Measurements from ENCODE around the gene BID. TPM values are rescaled to one million over a fixed set of nuclear protein-coding genes. Genes with fewer than 3 reads are reported as not detected.

BID gene
- polyA plus RNA-seq, 1 donor = 22.2 TPM

DNA sequence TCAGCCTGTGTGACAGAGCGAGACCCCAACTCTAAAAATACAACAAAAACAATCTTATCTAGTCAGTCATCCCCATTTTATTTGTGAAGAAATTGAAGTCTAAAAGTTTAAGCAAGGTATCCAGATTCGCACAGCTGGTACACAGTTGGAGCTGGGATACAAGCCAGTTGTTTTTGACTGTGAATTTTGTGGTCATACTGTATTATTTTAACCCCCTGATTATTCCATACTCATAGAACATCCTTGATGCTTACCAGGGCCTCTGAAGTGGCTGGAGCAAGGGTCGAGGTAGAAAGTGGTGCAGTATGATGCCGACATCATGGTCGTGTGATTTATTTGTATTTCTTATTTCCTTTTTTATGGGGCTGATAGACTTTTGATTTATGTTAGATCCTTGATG lies 50.0 kb downstream of the BID start:
- H3K9me3 ChIP-seq (ENCODE audit: control insufficient read depth, low read depth, low read length) = no peaks in the 10 kb centered on the region
- peaks cover 28% of the 10 kb centered on the region for H3K36me3 ChIP-seq (ENCODE audit: control insufficient read depth, insufficient read depth, low read length)
- no peak overlapping the region for H3K27ac ChIP-seq (ENCODE audit: low read length)
- no peak overlapping the region for H3K4me3 ChIP-seq (ENCODE audit: low read length)
- WGBS (ENCODE audit: insufficient coverage, low lambda C conversion rate) = no CpG with 5 or more reads among the region's 5 CpGs
- no peaks in the 10 kb centered on the region for H3K27me3 ChIP-seq (ENCODE audit: control insufficient read depth, insufficient read depth, low read length)
- H3K4me1 ChIP-seq (ENCODE audit: control insufficient read depth, insufficient read depth, low read length) = peaks cover 6% of the 10 kb centered on the region
- DNase-seq = no peak

DNA sequence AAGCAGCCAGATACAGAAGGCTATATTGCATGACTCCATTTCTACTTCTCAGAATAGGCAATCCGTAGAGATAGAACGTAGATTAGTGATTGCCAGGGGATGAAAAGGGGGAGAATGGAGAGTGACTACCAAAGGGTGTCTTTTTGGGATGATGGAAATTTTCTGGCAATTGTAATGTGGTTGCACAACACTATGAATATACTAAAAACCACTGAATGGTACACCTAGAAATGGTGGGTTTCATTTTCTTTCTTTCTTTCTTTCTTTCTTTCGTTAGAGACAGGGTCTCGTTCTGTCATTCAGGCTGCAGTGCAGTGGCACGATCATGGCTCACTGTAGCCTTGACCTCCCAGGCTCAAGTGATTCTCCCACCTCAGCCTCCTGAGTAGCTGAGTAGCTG lies 54.4 kb downstream of the BID start:
- no peak for DNase-seq
- Histone ChIP-seq H3K4me1 (ENCODE audit: control insufficient read depth, insufficient read depth, low read length) (peaks cover under 1% of the 10 kb centered on the region), H3K27me3 (ENCODE audit: control insufficient read depth, insufficient read depth, low read length) (no peaks in the 10 kb centered on the region), H3K36me3 (ENCODE audit: control insufficient read depth, insufficient read depth, low read length) (no peaks in the 10 kb centered on the region), H3K9me3 (ENCODE audit: control insufficient read depth, low read depth, low read length) (no peaks in the 10 kb centered on the region), H3K27ac (ENCODE audit: low read length) (no peak overlapping the region), H3K4me3 (ENCODE audit: low read length) (no peak overlapping the region)
- 100% methylated on average over 2 of the region's 5 CpGs for WGBS (ENCODE audit: insufficient coverage, low lambda C conversion rate)

DNA sequence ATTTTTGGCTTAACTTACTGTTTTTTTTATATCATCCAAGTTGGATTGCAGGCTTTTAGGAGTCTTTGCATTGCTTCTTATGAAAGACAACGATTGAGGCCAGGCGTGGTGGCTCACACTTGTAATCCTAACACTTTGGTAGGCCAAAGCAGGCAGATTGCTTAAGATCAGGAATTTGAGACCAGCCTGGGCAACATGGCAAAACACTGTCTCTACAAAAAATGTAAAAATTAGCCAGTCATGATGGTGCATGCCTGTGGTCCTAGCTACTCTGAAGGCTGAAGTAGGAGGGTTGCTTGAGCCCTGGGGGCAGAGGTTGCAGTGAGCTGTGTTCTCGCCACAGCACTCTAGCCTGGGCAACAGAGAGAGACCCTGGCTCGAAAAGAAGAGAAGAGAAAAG lies 56.6 kb downstream of the BID start:
- Histone ChIP-seq H3K36me3 (ENCODE audit: control insufficient read depth, insufficient read depth, low read length) (no peaks in the 10 kb centered on the region), H3K4me1 (ENCODE audit: control insufficient read depth, insufficient read depth, low read length) (no peaks in the 10 kb centered on the region), H3K4me3 (ENCODE audit: low read length) (no peak overlapping the region), H3K27me3 (ENCODE audit: control insufficient read depth, insufficient read depth, low read length) (no peaks in the 10 kb centered on the region), H3K9me3 (ENCODE audit: control insufficient read depth, low read depth, low read length) (no peaks in the 10 kb centered on the region), H3K27ac (ENCODE audit: low read length) (no peak overlapping the region)
- no peak for DNase-seq
- WGBS (ENCODE audit: insufficient coverage, low lambda C conversion rate) = 100% methylated on average over 1 of the region's 4 CpGs

DNA sequence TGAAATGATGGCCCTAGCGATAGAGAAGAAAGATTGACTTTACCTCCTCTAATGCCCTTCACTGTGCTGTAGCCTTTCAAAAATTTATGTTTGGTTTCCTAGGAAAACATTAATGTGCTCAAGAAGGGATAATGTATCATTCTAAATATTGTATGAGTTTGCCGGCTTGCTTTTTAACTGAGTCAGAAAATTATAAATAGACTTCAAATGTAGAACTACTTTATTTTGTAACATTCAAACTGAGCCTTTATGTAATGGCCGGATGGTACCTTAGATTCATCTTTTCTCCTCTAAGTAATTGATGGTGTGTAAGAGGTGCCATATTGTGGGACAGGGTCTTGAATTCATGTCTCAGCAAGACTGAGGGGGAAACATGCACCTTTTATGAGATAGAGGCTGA lies 57.7 kb downstream of the BID start:
- Histone ChIP-seq H3K4me1 (ENCODE audit: control insufficient read depth, insufficient read depth, low read length) (no peaks in the 10 kb centered on the region), H3K36me3 (ENCODE audit: control insufficient read depth, insufficient read depth, low read length) (no peaks in the 10 kb centered on the region), H3K9me3 (ENCODE audit: control insufficient read depth, low read depth, low read length) (no peaks in the 10 kb centered on the region), H3K27ac (ENCODE audit: low read length) (no peak overlapping the region), H3K4me3 (ENCODE audit: low read length) (no peak overlapping the region), H3K27me3 (ENCODE audit: control insufficient read depth, insufficient read depth, low read length) (no peaks in the 10 kb centered on the region)
- WGBS (ENCODE audit: insufficient coverage, low lambda C conversion rate) = no CpG with 5 or more reads among the region's 3 CpGs
- no peak for DNase-seq

DNA sequence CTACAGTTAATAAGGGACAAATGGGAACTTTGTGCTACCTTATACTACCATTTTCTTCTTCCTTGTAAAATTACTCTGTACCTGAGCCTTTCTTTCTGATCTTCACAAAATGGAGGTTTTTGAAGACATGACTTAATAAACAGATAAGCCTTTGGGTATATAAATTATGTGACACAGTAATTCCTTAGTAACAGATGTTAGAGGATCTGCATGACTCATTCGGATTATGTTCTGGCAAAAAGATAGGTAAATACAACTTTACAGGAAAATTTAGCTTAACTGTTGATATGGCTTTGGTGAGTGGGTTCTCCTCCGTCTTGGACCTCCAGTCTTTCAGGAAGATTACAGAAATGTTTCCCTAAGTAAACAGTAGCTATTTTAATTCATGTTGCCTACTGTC lies 61.8 kb downstream of the BID start:
- no peak overlapping the region for H3K4me3 ChIP-seq (ENCODE audit: low read length)
- DNase-seq = no peak
- H3K36me3 ChIP-seq (ENCODE audit: control insufficient read depth, insufficient read depth, low read length) = peaks cover 5% of the 10 kb centered on the region
- 67% methylated on average over 1 of the region's 2 CpGs for WGBS (ENCODE audit: insufficient coverage, low lambda C conversion rate)
- no peak overlapping the region for H3K27ac ChIP-seq (ENCODE audit: low read length)
- no peaks in the 10 kb centered on the region for H3K27me3 ChIP-seq (ENCODE audit: control insufficient read depth, insufficient read depth, low read length)
- no peaks in the 10 kb centered on the region for H3K9me3 ChIP-seq (ENCODE audit: control insufficient read depth, low read depth, low read length)
- no peaks in the 10 kb centered on the region for H3K4me1 ChIP-seq (ENCODE audit: control insufficient read depth, insufficient read depth, low read length)

DNA sequence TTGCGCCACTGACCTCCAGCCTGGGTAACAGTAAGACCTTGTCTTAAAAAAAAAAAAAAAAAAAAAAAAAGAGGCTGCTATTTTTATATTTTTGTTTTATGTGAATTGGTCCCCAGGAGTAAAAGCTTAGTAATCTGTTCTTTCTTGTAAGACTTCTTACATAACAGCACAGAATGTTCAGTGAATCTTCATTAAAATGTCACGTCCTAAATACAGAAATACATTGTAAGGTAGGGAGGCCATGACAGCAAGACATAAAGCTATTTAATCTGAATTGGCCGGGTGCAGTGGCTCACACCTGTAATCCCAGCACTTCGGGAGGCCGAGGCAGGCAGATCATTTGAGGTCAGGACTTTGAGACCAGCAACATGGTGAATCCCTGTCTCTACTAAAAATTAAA lies 64.2 kb downstream of the BID start:
- H3K4me1 ChIP-seq (ENCODE audit: control insufficient read depth, insufficient read depth, low read length) = peaks cover 4% of the 10 kb centered on the region
- peaks cover 7% of the 10 kb centered on the region for H3K36me3 ChIP-seq (ENCODE audit: control insufficient read depth, insufficient read depth, low read length)
- H3K27me3 ChIP-seq (ENCODE audit: control insufficient read depth, insufficient read depth, low read length) = no peaks in the 10 kb centered on the region
- H3K27ac ChIP-seq (ENCODE audit: low read length) = no peak overlapping the region
- no peaks in the 10 kb centered on the region for H3K9me3 ChIP-seq (ENCODE audit: control insufficient read depth, low read depth, low read length)
- WGBS (ENCODE audit: insufficient coverage, low lambda C conversion rate) = no CpG with 5 or more reads among the region's 5 CpGs
- no peak overlapping the region for H3K4me3 ChIP-seq (ENCODE audit: low read length)
- no peak for DNase-seq

DNA sequence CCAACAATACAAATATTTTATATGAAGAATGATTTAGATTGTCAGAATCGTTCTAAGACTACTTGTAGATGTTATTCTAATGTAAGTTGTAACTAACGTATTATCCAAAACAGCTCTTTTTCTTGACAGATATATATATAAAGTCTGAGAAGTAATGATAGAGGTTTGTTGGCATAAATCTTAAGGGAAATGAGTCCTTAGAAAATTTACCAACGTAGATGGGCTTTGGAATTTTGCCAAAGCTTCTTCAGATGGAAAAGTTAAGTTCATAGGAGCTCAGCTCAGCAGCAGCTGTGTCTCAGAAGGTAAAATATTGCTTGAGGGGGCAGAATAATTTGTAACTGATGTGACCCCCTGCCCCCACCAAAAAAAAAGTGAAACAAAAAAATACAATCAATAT lies 66.7 kb downstream of the BID start:
- Histone ChIP-seq H3K27ac (ENCODE audit: low read length) (no peak overlapping the region), H3K4me3 (ENCODE audit: low read length) (no peak overlapping the region), H3K4me1 (ENCODE audit: control insufficient read depth, insufficient read depth, low read length) (peaks cover 4% of the 10 kb centered on the region), H3K27me3 (ENCODE audit: control insufficient read depth, insufficient read depth, low read length) (no peaks in the 10 kb centered on the region), H3K9me3 (ENCODE audit: control insufficient read depth, low read depth, low read length) (no peaks in the 10 kb centered on the region), H3K36me3 (ENCODE audit: control insufficient read depth, insufficient read depth, low read length) (peaks cover 22% of the 10 kb centered on the region)
- WGBS (ENCODE audit: insufficient coverage, low lambda C conversion rate) = 95% methylated on average over 3 of the region's 3 CpGs
- DNase-seq = no peak

DNA sequence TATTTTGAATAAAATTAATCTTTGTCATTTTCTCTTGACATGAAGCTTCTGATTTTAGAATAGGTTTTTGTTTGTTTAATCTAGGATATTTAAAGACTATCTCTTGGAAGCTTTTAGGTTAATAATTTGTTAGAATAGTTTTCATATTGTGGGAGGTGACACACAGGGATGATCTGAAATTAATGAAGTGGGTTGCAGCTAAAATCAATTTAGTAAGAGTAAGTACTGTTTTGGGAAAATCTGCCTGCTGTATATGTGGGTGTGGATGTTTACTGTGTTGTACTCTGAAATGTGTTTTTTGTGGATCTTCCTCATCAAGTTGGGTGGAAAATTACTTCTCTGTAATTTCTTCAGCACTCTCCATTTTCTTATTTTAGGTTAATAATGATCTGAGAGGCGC lies 67.3 kb downstream of the BID start:
- peaks cover 4% of the 10 kb centered on the region for H3K4me1 ChIP-seq (ENCODE audit: control insufficient read depth, insufficient read depth, low read length)
- DNase-seq = no peak
- no peaks in the 10 kb centered on the region for H3K27me3 ChIP-seq (ENCODE audit: control insufficient read depth, insufficient read depth, low read length)
- 100% methylated on average over 1 of the region's 1 CpG for WGBS (ENCODE audit: insufficient coverage, low lambda C conversion rate)
- peaks cover 27% of the 10 kb centered on the region for H3K36me3 ChIP-seq (ENCODE audit: control insufficient read depth, insufficient read depth, low read length)
- H3K4me3 ChIP-seq (ENCODE audit: low read length) = no peak overlapping the region
- no peaks in the 10 kb centered on the region for H3K9me3 ChIP-seq (ENCODE audit: control insufficient read depth, low read depth, low read length)
- peak overlapping the region; percentile 76 for H3K27ac ChIP-seq (ENCODE audit: low read length)

DNA sequence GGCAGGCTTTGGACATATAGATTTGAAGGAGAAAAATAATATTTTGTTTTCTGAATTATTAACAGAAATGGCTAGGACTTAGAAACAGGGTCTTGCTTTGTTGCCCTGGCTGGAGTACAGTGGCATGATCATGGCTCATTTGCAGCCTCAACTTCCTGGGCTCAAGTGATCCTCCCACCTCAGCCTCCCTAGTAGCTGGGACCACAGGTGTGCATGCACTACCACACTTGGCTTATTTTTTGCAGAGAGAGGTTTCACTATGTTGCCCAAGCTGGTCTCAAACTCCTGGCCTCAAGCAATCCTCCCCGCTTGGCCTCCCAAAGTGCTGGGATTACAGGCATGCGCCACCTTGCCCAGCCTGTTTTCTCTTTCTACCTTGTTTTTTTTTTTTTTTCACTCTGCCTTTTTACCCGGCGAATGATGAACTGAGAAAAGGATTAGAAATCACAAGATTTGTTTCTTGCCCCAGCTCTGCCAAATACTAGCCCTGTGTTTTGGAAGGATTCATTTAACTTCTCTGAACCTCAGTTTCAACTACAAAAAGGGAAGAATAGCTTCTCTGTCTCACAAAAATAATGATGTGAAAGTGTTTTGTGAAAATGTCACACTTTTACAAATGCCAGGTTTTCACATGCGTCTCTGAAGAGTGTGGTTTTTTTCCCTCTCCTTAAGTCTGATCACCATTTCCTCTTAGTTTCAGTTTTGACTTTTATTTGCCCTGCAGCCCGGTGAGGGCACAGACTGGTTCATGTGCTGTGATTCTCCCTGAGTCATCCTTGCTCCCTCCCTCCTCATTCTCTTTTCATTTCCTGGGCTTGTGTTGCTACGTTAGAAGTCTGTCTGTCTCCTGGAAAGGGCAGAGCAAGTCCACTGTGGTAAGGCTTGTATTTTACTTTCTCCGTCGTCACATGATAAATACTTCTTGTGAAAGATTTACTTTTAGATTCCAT lies 68.0 kb downstream of the BID start:
- no peak overlapping the region for H3K4me3 ChIP-seq (ENCODE audit: low read length)

DNA sequence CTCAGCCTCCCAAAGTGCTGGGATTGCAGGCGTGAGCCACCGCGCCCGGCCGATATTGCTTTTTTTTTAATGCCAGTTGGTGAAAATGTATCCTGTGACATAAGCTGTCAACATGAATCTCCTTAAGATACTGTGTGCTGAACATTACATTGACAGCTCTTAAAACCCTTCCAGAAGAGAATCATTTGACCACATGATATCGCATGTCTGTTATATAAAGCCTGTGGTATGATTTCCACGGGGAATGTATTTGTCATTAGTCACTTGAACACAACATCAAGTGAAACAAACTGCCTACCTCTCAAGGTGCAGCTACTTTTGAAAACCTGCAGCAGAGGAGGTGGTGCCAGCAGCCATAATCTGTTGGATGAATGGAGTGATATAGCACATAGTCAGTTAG lies 68.7 kb downstream of the BID start:
- H3K36me3 ChIP-seq (ENCODE audit: control insufficient read depth, insufficient read depth, low read length) = peaks cover 29% of the 10 kb centered on the region
- no peak overlapping the region for H3K4me3 ChIP-seq (ENCODE audit: low read length)
- peaks cover 4% of the 10 kb centered on the region for H3K4me1 ChIP-seq (ENCODE audit: control insufficient read depth, insufficient read depth, low read length)
- H3K27me3 ChIP-seq (ENCODE audit: control insufficient read depth, insufficient read depth, low read length) = no peaks in the 10 kb centered on the region
- DNase-seq = no peak
- H3K27ac ChIP-seq (ENCODE audit: low read length) = no peak overlapping the region
- no CpG with 5 or more reads among the region's 7 CpGs for WGBS (ENCODE audit: insufficient coverage, low lambda C conversion rate)
- no peaks in the 10 kb centered on the region for H3K9me3 ChIP-seq (ENCODE audit: control insufficient read depth, low read depth, low read length)

More for the DNA sequence above, 68.0 kb downstream of the BID start:
- H3K9me3 ChIP-seq (ENCODE audit: control insufficient read depth, low read depth, low read length) = no peaks in the 10 kb centered on the region
- DNase-seq = peak; percentile 72 to 86
- 59% methylated on average over 4 of the region's 9 CpGs for WGBS (ENCODE audit: insufficient coverage, low lambda C conversion rate)
- peak overlapping the region; percentile 76 for H3K27ac ChIP-seq (ENCODE audit: low read length)
- no peaks in the 10 kb centered on the region for H3K27me3 ChIP-seq (ENCODE audit: control insufficient read depth, insufficient read depth, low read length)
- peaks cover 29% of the 10 kb centered on the region for H3K36me3 ChIP-seq (ENCODE audit: control insufficient read depth, insufficient read depth, low read length)
- peaks cover 4% of the 10 kb centered on the region for H3K4me1 ChIP-seq (ENCODE audit: control insufficient read depth, insufficient read depth, low read length)

DNA sequence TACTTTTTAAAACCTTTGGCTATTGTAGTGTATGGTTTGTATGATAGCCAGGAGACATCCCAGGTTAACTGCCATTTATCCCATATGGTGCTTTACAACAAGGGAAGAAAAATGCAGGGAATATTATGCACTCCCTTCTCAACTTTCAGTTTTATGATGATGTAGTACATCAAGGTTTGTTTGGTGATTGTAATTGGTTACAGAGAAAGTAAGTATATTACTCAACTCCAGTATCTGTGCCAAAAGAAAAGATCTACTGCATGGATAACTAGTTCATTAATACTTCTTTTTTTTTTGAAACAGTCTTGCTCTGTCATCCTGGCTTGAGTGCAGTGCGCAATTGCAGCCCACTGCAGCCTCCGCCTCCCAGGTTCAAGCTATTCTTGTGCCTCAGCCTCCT lies 70.5 kb downstream of the BID start:
- no CpG with 5 or more reads among the region's 2 CpGs for WGBS (ENCODE audit: insufficient coverage, low lambda C conversion rate)
- Histone ChIP-seq H3K4me3 (ENCODE audit: low read length) (no peak overlapping the region), H3K27ac (ENCODE audit: low read length) (no peak overlapping the region), H3K36me3 (ENCODE audit: control insufficient read depth, insufficient read depth, low read length) (peaks cover 24% of the 10 kb centered on the region), H3K27me3 (ENCODE audit: control insufficient read depth, insufficient read depth, low read length) (no peaks in the 10 kb centered on the region), H3K4me1 (ENCODE audit: control insufficient read depth, insufficient read depth, low read length) (peaks cover 4% of the 10 kb centered on the region), H3K9me3 (ENCODE audit: control insufficient read depth, low read depth, low read length) (no peaks in the 10 kb centered on the region)
- no peak for DNase-seq

Measured in large intestine (tissue), 3 donors.